ENCODE measurements around the gene MOB2.

Gene MOB2

GRCh38 chr11:1486054-1486825 is at the start of gene MOB2:
Gene MOB2, minus strand, starts transcription at chr11:1486779. Its CDS starts 223 bp downstream, at chr11:1486556.
- H3K4me3 ChIP-seq (ENCODE audit: control insufficient read depth, low read depth, low read length), result no peak within 1 kb of the TSS
- no peak for DNase-seq (ENCODE audit: low read depth)
- no peak for TF ChIP-seq CTCF (IDR thresholded peaks at IDR 0.05; ENCODE audit: control insufficient read depth, insufficient read depth, low read depth, low read length, missing control alignments)

GRCh38 chr11:1534682-1535081 is 48.1 kb upstream of the MOB2 start:
- no peak overlapping the region for H3K4me3 ChIP-seq (ENCODE audit: control insufficient read depth, low read depth, low read length)
- DNase-seq (ENCODE audit: low read depth), result no peak
- TF ChIP-seq CTCF (IDR thresholded peaks at IDR 0.05; ENCODE audit: control insufficient read depth, insufficient read depth, low read depth, low read length, missing control alignments), result no peak

- no peak overlapping the region for H3K4me3 ChIP-seq (ENCODE audit: control insufficient read depth, low read depth, low read length)
- DNase-seq (ENCODE audit: low read depth), result no peak
- TF ChIP-seq CTCF (IDR thresholded peaks at IDR 0.05; ENCODE audit: control insufficient read depth, insufficient read depth, low read depth, low read length, missing control alignments), result no peak
Measured at GRCh38 chr11:1534171-1534570, 47.6 kb upstream of the MOB2 start.

GRCh38 chr11:1533342-1533725 is 46.8 kb upstream of the MOB2 start:
- no peak for DNase-seq (ENCODE audit: low read depth)
- no peak overlapping the region for H3K4me3 ChIP-seq (ENCODE audit: control insufficient read depth, low read depth, low read length)
- TF ChIP-seq CTCF (IDR thresholded peaks at IDR 0.05; ENCODE audit: control insufficient read depth, insufficient read depth, low read depth, low read length, missing control alignments), result no peak

GRCh38 chr11:1532606-1533341 is 46.2 kb upstream of the MOB2 start:
- no peak for DNase-seq (ENCODE audit: low read depth)
- TF ChIP-seq CTCF (IDR thresholded peaks at IDR 0.05; ENCODE audit: control insufficient read depth, insufficient read depth, low read depth, low read length, missing control alignments), result no peak
- no peak overlapping the region for H3K4me3 ChIP-seq (ENCODE audit: control insufficient read depth, low read depth, low read length)

GRCh38 chr11:1532014-1532586 is 45.5 kb upstream of the MOB2 start:
- peak; percentile 5 for DNase-seq (ENCODE audit: low read depth)
- H3K4me3 ChIP-seq (ENCODE audit: control insufficient read depth, low read depth, low read length), result no peak overlapping the region
- no peak for TF ChIP-seq CTCF (IDR thresholded peaks at IDR 0.05; ENCODE audit: control insufficient read depth, insufficient read depth, low read depth, low read length, missing control alignments)
